Ishikawa (cell line): ENCODE results near the gene BET1.

Experiments
- CEBPB ChIP-seq: IDR thresholded peaks from 2 replicates; pipeline ENCODE4 v1.6.1; 2012
- CREB1 ChIP-seq: IDR thresholded peaks from 2 replicates; pipeline ENCODE4 v1.6.1; 2012; ENCODE audit warnings: low read depth
- EGR1 ChIP-seq: IDR thresholded peaks from 2 replicates; pipeline ENCODE4 v1.6.1; 2012
- EP300 ChIP-seq: IDR thresholded peaks from 2 replicates; pipeline ENCODE4 v1.6.1; 2012; ENCODE audit warnings: borderline replicate concordance
- FOXM1 ChIP-seq: IDR thresholded peaks from 2 replicates; pipeline ENCODE4 v1.6.1; 2012; ENCODE audit warnings: low read depth, borderline replicate concordance
- MAX ChIP-seq: IDR thresholded peaks from 2 replicates; pipeline ENCODE4 v1.6.1; 2012
- NFIC ChIP-seq: IDR thresholded peaks from 2 replicates; pipeline ENCODE4 v1.6.1; 2012
- RAD21 ChIP-seq: IDR thresholded peaks from 2 replicates; pipeline ENCODE4 v1.6.1; 2012; ENCODE audit warnings: low read depth
- REST ChIP-seq: IDR thresholded peaks from 2 replicates; pipeline ENCODE4 v1.6.1; 2012; ENCODE audit warnings: low read depth, mild to moderate bottlenecking
- TAF1 ChIP-seq: IDR thresholded peaks from 2 replicates; pipeline ENCODE4 v1.6.1; 2012; ENCODE audit warnings: low read depth, mild to moderate bottlenecking
- TCF12 ChIP-seq: IDR thresholded peaks from 2 replicates; pipeline ENCODE4 v1.6.1; 2012; ENCODE audit warnings: low read depth
- TEAD4 ChIP-seq: IDR thresholded peaks from 2 replicates; pipeline ENCODE4 v1.6.1; 2012
- USF1 ChIP-seq: IDR thresholded peaks from 2 replicates; pipeline ENCODE4 v1.6.1; 2012
- YY1 ChIP-seq: IDR thresholded peaks from 2 replicates; pipeline ENCODE4 v1.6.1; 2012; ENCODE audit warnings: low read depth
- ZBTB7A ChIP-seq: IDR thresholded peaks from 2 replicates; pipeline ENCODE4 v1.6.1; 2012; ENCODE audit warnings: low read depth

Gene BET1

GRCh38 chr7:93980744-93981479 lies 23.2 kb downstream of the BET1 start:
- TF ChIP-seq USF1 (no peak), FOXM1 (no peak), CEBPB (no peak), REST (no peak), NFIC (no peak), TAF1 (no peak), ZBTB7A (no peak), MAX (no peak), EGR1 (no peak), YY1 (no peak), CREB1 (no peak), EP300 (no peak), TEAD4 (no peak), RAD21 (no peak), TCF12 (no peak)

GRCh38 chr7:93977211-93977950 lies 26.8 kb downstream of the BET1 start:
- TF ChIP-seq TEAD4 (no peak), CEBPB (no peak), YY1 (no peak), CREB1 (no peak), TAF1 (no peak), REST (no peak), EGR1 (no peak), NFIC (no peak), FOXM1 (no peak), ZBTB7A (no peak), RAD21 (no peak), MAX (no peak)

- no peak for TF ChIP-seq TCF12
- no peak for TF ChIP-seq YY1
- TF ChIP-seq FOXM1, result no peak
- TF ChIP-seq MAX, result no peak
- no peak for TF ChIP-seq RAD21
- TF ChIP-seq ZBTB7A, result no peak
- TF ChIP-seq TEAD4, result no peak
- no peak for TF ChIP-seq USF1
- no peak for TF ChIP-seq CEBPB
- no peak for TF ChIP-seq CREB1
- TF ChIP-seq EP300, result no peak
Observed at GRCh38 chr7:93973134-93973533, 31.0 kb downstream of the BET1 start.

- TF ChIP-seq TEAD4, result no peak
- TF ChIP-seq FOXM1, result no peak
- TF ChIP-seq ZBTB7A, result no peak
- no peak for TF ChIP-seq YY1
- TF ChIP-seq USF1, result no peak
- no peak for TF ChIP-seq CEBPB
- no peak for TF ChIP-seq RAD21
- no peak for TF ChIP-seq EP300
- no peak for TF ChIP-seq EGR1
- no peak for TF ChIP-seq TAF1
- no peak for TF ChIP-seq CREB1
- no peak for TF ChIP-seq NFIC
- no peak for TF ChIP-seq REST
- no peak for TF ChIP-seq MAX
- no peak for TF ChIP-seq TCF12
Observed at GRCh38 chr7:93972029-93972725, 32.0 kb downstream of the BET1 start.
